ENCODE results near the gene LHFPL2. TPM values are rescaled to one million over a fixed set of nuclear protein-coding genes. Genes with fewer than 3 reads are reported as not detected.
A peak's percentile ranks its signal among the peaks of the same experiment; 100 is the strongest.

LHFPL2 gene
- total and polyA plus RNA-seq, 9 of the 15 experiments (the other 6 are each of a cell fraction or from before 2014, with no cell fraction given), result 1.0 to 6.6 (median 4.6) TPM

GRCh38 chr5:78544561-78545201 lies 103.9 kb downstream of the LHFPL2 start:
- H3K27me3 ChIP-seq (ENCODE audit: control insufficient read depth in 2 of 2, insufficient read depth in 2 of 2, low read length in 2 of 2), result no peaks in the 10 kb centered on the region
- in situ Hi-C loops (cut with MboI) (loop anchor here (5.0 kb wide), 1 partner anchor 68 kb away; no protein-coding TSS in a partner anchor), intact Hi-C loops (cut with micrococcal nuclease) (no loop called here)
- DNase-seq (ENCODE audit: extremely low read depth in 1 of 4, low spot score in 3 of 4), result peak in 2 of 4 experiments; percentile 44 to 51
- no peaks in the 10 kb centered on the region for H3K36me3 ChIP-seq (ENCODE audit: control insufficient read depth, insufficient read depth, low read length)
- ATAC-seq, result no peak; the same call in 2 of the 3 replicates
- H3K9ac ChIP-seq (ENCODE audit: insufficient read depth in 1 of 2, low read depth in 2 of 2, low read length in 2 of 2), result no peak overlapping the region
- FAIRE-seq, result peak; percentile 58
- WGBS (ENCODE audit: insufficient coverage, low coverage, missing lambda C conversion rate), result 46% methylated on average over 14 of the region's 14 CpGs
- H2AFZ ChIP-seq (ENCODE audit: low read depth, low read length), result no peak overlapping the region
- no peak overlapping the region for H3K4me2 ChIP-seq (ENCODE audit: insufficient read depth, low read length)
- H3K27ac ChIP-seq (ENCODE audit: extremely low read depth, low read depth, low read length), result no peak overlapping the region
- no peaks in the 10 kb centered on the region; a peak in 1 of 5 replicates for H3K4me1 ChIP-seq (replicated peaks in 1 of 2; ENCODE audit: control insufficient read depth in 2 of 2, insufficient read depth in 2 of 2, low read length in 2 of 2)
- H3K4me3 ChIP-seq, result no peak overlapping the region
- ChIA-PET POLR2A (interaction anchor here (0.6 to 1.6 kb wide), 5 partner anchors 11 to 40 kb away, joined by 3 to 9 read pairs (median 3); no protein-coding TSS in a partner anchor), CTCF (ENCODE audit: low intra/inter-chr PET ratio) (no interaction called here)
- H3K79me2 ChIP-seq (ENCODE audit: control insufficient read depth, insufficient read depth, low read length), result no peaks in the 10 kb centered on the region
- no peaks in the 10 kb centered on the region for H3K9me1 ChIP-seq (ENCODE audit: control insufficient read depth, insufficient read depth, low read length)
- BruUV-seq (replicated peaks), result no TSS peak
- no peaks in the 10 kb centered on the region for H4K20me1 ChIP-seq (replicated peaks; ENCODE audit: control insufficient read depth, insufficient read depth, low read length)
- H3K9me3 ChIP-seq (replicated peaks; ENCODE audit: control insufficient read depth, insufficient read depth, low read depth, low read length), result no peaks in the 10 kb centered on the region
- TF ChIP-seq C11orf30 (IDR thresholded peaks at IDR 0.05; ENCODE audit: low read depth), result peak; percentile 91
- peak; percentile 38; the same call in 1 of the 2 replicates for TF ChIP-seq ZBTB33 (CRISPR knock-in tag; IDR thresholded peaks at IDR 0.05)
- 0 out of 2 replicates have a peak, but pooled peaks have one; percentile 26 for TF ChIP-seq DPF2 (IDR thresholded peaks at IDR 0.05)
- TF ChIP-seq MAFK (IDR thresholded peaks at IDR 0.05; ENCODE audit: low read length), result peak; percentile 96
- TF ChIP-seq FOSL1 (tag; conservative IDR thresholded peaks at IDR 0.05), result peak; percentile 72
- TF ChIP-seq NFE2L1 (tag; IDR thresholded peaks at IDR 0.05; ENCODE audit: borderline replicate concordance, low read depth), result no peak
- no peak for TF ChIP-seq ILF3 (IDR thresholded peaks at IDR 0.05; ENCODE audit: borderline replicate concordance)
- TF ChIP-seq MAFF (IDR thresholded peaks at IDR 0.05; ENCODE audit: low read length), result peak; percentile 92
- peak; percentile 48; the same call in 1 of the 2 replicates for TF ChIP-seq ATF3 (IDR thresholded peaks at IDR 0.05)
- TF ChIP-seq ATF3 (CRISPR knock-in tag; conservative IDR thresholded peaks at IDR 0.05), result no peak
- TF ChIP-seq ZNF316 (IDR thresholded peaks at IDR 0.05), result peak; percentile 91
- TF ChIP-seq RBM25 (IDR thresholded peaks at IDR 0.05; ENCODE audit: low read depth, low read length, severe bottlenecking), result no peak
- peak; percentile 75 for TF ChIP-seq JUND (IDR thresholded peaks at IDR 0.05; ENCODE audit: borderline replicate concordance, low read depth, low read length)
- TF ChIP-seq JUND (tag; IDR thresholded peaks at IDR 0.05; ENCODE audit: borderline replicate concordance, low read depth, low read length), result peak; percentile 37; the same call in 1 of the 3 replicates
- peak; percentile 77 for TF ChIP-seq MAFG (tag; conservative IDR thresholded peaks at IDR 0.05)

All from K562 (cell line).